Measurements from ENCODE around the gene TMEM51. TPM values are rescaled to one million over a fixed set of nuclear protein-coding genes. Genes with fewer than 3 reads are reported as not detected.

TMEM51 gene
- total and polyA plus RNA-seq, 2 of the 4 experiments (the other 2 are of a cell fraction), result 2.7 to 10.2 TPM

- TF ChIP-seq MAFK (IDR thresholded peaks at IDR 0.05; ENCODE audit: low read depth, low read length) (no peak), FOS (IDR thresholded peaks at IDR 0.05; ENCODE audit: low read depth, low read length) (no peak), RAD21 (IDR thresholded peaks at IDR 0.05; ENCODE audit: low read length) (no peak), CTCF (conservative IDR thresholded peaks at IDR 0.05; ENCODE audit: low read depth, low read length) (no peak)
- Histone ChIP-seq H2BK20ac (ENCODE audit: low read depth, low read length) (peak overlapping the region; percentile 74; the same call in 1 of the 2 replicates), H3K9me3 (ENCODE audit: control insufficient read depth, insufficient read depth, low read length) (no peaks in the 10 kb centered on the region), H3K23ac (ENCODE audit: low read depth, low read length) (peak overlapping the region; percentile 25; the same call in 1 of the 2 replicates), H4K5ac (ENCODE audit: low read depth, low read length) (peak overlapping the region; percentile 54), H3K4me1 (ENCODE audit: control insufficient read depth, insufficient read depth, low read length) (peaks cover 38% of the 10 kb centered on the region), H3K9ac (ENCODE audit: low read depth, low read length) (peak overlapping the region; percentile 7; the same call in 1 of the 2 replicates), H3K4ac (ENCODE audit: low read depth, low read length) (peak overlapping the region; percentile 80), H3K18ac (ENCODE audit: low read depth, low read length) (peak overlapping the region; percentile 84), H3K56ac (ENCODE audit: extremely low read depth, insufficient read depth, low read length) (no peak overlapping the region; the same call in none of the 2 replicates), H3K4me2 (ENCODE audit: low read depth, low read length) (peak overlapping the region; percentile 37), H3K4me3 (ENCODE audit: insufficient read depth, low read depth, low read length) (no peak overlapping the region), H3K36me3 (ENCODE audit: control insufficient read depth, insufficient read depth, low read length) (no peaks in the 10 kb centered on the region), H2AK5ac (ENCODE audit: low read depth, low read length) (peak overlapping the region; percentile 94), H4K8ac (ENCODE audit: low read depth in 2 of 2, low read length in 2 of 2) (peak overlapping the region; percentile 52 to 75; a peak in 3 of 4 replicates), H2AFZ (replicated peaks; ENCODE audit: low read length, poor library complexity) (peak overlapping the region; percentile 40), H3K14ac (replicated peaks; ENCODE audit: low read depth, low read length) (peak overlapping the region; percentile 53), H2AK9ac (replicated peaks; ENCODE audit: low read depth, low read length, poor library complexity) (peak overlapping the region; percentile 73), H2BK120ac (ENCODE audit: low read depth, low read length) (peak overlapping the region; percentile 81), H3K27me3 (ENCODE audit: control insufficient read depth, insufficient read depth, low read length) (no peaks in the 10 kb centered on the region), H3K9me1 (ENCODE audit: insufficient read depth, low read length) (peaks cover 43% of the 10 kb centered on the region), H3K79me1 (ENCODE audit: low read depth in 1 of 2, low read length in 2 of 2) (peaks cover 49 to 78% of the 10 kb centered on the region in 2 experiments), H4K20me1 (ENCODE audit: insufficient read depth, low read length) (peaks cover 13% of the 10 kb centered on the region), H4K91ac (ENCODE audit: insufficient read depth, low read depth, low read length) (peak overlapping the region; percentile 46), H2BK15ac (ENCODE audit: low read depth, low read length) (peak overlapping the region; percentile 57; the same call in 2 of the 3 replicates), H3K27ac (ENCODE audit: insufficient read depth, low read length) (peak overlapping the region; percentile 81), H2BK5ac (ENCODE audit: low read depth, low read length, poor library complexity, severe bottlenecking) (peak overlapping the region; percentile 91)
- intact Hi-C loops (cut with micrococcal nuclease), result loop anchor here (10.0 kb wide), 1 partner anchor 235 kb away; no protein-coding TSS in a partner anchor
- 60% methylated on average over 2 of the region's 8 CpGs; no CpG with 5 or more reads in 1 of the 2 experiments for WGBS, 2 experiments (ENCODE audit: extremely low coverage in 2 of 2, insufficient read length in 1 of 2)
- DNase-seq (no peak), ATAC-seq (ENCODE audit: low read depth) (no peak)
- in situ Hi-C loops (cut with MboI; ENCODE audit: low sequenced_read_pairs), result no loop called here
- BruUV-seq (replicated peaks), result no TSS peak
- POLR2A ChIA-PET (ENCODE audit: unreplicated experiment), result interaction anchor here (1.0 kb wide), 1 partner anchor 21 kb away, joined by 3 read pairs; no protein-coding TSS in a partner anchor
- dilution Hi-C loops (cut with HindIII; ENCODE audit: low sequenced_read_pairs, unreplicated experiment), result no loop called here
- CTCF ChIA-PET, result interaction anchor here (1.1 kb wide), 2 partner anchors 11 to 34 kb away, joined by 4 to 6 read pairs; no protein-coding TSS in a partner anchor
Observed at GRCh38 chr1:15179485-15179883, 25.9 kb downstream of the TMEM51 start.

Data from IMR-90 (cell line).